NCI-H146 treated with DMSO at 0.1 percent for 48 hours (cell line): ENCODE measurements around the gene MLLT3.

Source experiments
- DNase-seq: peaks from one replicate; lab custom pipeline; 2025; ENCODE audit not compliant: unreplicated experiment; lab: John Stamatoyannopoulos, UW

MLLT3 gene

DNA sequence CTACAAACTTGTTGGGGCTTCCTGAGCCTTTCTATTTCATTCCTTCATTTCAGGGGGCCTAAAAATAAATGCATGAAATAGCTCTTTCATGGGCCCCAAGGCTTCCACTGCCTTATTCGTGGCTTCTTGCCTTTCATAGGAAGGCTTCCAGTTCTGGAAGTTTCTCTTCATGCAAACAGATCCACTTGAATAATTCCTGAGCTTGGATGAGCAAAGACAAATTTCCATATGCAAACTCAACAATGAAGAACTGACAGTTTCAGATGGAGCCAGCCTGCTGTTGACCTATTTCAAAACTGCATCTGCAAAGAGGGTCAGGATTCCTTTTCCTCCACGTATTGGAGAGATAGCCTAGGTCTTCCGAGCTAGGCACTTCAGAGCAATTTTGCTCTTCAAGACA lies 142.1 kb downstream of the MLLT3 start:
- no peak for DNase-seq

DNA sequence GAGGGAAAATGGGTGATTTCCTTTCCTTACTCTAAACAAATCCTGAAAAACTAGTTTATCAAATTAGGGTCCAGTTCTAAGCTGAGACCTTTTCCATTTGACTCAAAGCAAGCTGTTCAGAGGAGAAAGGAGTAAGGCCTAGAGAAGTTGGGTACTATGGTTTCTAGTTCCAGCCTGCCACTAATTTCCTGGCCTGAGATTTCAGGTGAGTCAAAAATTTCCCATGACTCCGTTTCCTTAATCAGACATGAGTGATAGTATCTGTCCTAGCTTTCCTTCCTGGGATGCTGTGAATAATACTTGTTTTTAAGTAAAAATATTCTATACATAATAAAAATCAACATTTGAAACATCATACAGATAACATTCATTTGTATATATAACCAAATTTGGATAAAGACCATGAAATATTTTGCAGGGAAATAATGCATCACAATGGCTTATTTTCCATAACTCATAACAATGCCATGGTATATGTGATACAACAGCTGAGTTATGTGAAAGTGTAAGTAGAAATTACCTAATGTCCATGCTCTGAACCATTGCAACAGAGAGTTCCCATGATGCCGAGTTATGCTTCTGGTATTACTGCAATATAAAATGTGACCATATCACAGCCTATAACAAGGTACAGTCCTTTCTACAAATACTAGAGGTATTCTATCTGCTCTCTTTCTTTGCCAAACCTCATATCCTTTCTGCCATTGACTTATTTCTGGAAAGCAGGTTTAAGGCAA lies 142.7 kb downstream of the MLLT3 start:
- no peak for DNase-seq

DNA sequence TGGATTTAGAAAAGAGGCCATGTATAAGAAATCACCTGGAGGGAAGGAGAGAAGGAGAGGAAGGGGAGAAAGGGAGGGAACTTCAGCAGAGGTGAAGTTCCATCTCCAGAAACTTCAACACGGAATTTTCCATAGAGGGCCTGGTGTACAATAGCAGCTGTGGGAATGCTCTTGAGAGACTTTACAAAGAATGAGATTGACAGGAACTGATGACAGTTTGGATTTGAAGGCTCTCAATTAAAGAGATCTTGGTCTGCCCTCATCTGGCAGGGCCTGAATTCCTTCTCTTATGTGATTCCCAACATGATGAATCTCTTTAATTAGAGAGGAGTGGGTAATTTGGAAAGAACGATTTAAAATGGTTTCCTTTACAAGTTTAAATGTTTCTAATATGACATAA lies 143.5 kb downstream of the MLLT3 start:
- no peak for DNase-seq

DNA sequence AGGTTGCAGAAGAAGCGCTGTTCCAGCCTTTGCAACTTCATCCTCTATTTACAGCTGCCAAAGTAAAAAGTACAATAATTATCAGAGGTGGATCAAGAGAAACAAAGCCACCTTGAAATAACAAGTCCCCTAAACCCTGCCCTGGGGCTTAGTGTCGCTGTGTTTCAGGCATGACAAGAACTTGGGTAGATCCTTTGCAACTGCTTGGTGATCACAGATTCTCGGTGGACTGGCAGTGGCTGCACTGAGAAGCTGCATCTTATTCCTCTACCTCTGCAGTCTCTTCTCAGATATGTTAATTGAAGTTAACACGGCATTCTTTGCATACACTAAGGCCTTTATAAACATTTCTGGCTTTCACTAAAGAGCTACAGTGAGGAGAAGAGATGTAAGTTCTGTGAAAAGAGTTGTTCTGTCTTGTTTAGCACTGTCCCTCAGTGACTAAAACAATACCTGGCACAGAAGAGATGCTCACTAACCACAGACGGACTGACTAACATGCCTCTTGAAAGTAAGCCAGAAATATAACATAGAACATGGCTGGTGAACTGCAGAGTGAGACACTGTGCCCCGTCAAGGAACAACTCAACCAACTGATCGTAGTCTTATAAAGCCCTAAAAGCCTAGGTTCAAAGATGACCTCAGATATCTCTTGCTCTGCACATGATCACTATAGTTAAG lies 144.2 kb downstream of the MLLT3 start:
- DNase-seq, result no peak

DNA sequence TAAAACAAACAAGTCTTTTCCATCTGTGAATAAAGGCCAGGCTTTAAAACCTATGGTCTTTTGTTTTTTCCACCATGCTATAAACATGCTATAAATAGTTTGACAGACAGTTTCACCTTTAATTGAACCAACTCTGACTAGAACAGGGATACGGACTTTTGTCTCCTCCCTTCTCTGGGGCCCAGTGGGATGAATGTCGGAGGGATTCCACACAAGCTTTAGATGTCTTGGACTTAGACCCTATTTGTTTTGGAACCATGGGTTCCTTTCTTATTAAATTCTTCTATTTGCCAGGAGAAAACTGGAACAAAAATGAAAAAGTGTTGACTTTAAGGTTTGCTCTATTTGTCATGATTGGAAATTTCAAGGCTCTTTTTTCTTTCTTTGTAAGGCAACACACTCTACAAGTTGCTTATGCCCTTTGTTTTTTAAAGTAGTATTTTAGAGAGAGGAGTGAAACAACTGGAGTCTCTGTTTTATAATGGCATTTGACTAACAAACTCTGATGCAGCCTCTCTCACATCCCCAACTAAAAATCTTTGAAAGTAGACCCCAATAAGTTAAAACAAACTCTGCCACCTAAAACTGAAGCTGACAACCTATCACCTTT lies 145.3 kb downstream of the MLLT3 start:
- DNase-seq, result no peak

DNA sequence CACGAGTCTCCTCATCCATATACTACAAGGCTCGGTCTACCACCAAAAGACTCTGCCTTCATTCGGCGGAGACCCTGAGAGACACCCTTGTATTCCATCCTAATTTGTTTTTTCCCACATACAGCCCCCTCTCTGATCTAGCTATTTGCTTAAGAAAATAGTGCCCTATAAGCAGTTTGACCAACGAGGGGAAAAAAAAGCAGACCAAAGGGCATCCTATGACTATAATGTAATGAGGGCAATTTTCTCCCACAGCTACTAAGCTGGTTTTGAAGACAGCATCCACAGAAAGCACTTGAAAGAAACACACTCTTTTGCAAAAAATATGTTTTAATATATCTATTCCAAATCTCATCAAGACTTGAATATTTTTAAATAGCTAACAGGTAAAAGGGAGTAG lies 147.8 kb downstream of the MLLT3 start:
- DNase-seq, result no peak

DNA sequence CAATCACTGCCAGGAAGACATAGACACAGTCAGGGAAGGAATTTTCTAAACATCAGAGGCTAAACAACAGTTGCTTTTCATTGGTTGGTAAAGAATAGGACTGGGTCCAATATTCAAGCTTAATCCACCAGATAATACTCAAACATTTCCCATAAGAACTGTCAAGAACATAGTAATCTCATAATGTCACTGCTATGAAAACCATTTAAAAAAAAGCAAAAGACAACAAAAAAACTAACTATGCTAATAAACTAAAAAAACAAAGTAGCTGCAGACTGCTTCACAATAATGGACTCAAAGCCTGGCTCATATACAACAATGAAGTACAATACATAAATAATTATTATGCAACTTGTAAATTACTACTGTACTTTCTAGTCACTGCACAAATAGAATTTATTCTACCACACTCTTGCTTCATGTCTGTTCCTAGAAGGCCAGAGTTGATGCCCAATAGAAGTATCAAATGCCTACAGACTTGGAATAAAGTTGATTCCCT lies 148.7 kb downstream of the MLLT3 start:
- no peak for DNase-seq

DNA sequence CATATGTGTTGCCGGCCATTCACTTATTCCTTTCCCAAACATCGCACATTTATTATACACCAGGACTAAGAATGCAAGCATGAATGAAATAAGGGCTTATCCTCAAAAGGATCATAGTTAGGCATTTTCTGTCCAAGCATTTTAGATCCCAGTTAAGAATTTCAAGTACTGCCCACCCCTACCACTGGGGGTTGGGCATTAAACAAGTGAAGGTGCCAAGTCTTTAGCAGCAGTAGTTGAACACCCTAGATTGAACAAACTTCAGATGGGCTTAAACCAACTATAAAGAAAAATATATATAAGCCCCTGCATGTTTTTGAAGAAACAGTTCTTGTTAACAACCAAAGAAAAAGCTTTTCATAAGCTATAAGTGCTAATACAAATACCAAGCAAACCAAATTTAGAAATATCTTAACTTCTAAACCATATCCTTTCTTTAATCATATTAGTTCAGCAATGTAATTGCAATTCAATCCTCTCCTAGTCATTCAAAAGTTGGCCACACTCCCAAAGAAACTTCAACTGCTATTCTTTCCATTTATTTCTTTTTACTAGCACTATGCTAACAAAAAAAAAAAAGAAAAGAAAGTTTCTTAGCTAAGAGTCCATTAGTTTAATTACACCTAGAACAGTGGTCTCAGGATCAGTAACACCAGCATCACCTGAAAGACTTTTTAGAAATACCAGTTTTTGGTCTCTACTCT lies 149.8 kb downstream of the MLLT3 start:
- no peak for DNase-seq

DNA sequence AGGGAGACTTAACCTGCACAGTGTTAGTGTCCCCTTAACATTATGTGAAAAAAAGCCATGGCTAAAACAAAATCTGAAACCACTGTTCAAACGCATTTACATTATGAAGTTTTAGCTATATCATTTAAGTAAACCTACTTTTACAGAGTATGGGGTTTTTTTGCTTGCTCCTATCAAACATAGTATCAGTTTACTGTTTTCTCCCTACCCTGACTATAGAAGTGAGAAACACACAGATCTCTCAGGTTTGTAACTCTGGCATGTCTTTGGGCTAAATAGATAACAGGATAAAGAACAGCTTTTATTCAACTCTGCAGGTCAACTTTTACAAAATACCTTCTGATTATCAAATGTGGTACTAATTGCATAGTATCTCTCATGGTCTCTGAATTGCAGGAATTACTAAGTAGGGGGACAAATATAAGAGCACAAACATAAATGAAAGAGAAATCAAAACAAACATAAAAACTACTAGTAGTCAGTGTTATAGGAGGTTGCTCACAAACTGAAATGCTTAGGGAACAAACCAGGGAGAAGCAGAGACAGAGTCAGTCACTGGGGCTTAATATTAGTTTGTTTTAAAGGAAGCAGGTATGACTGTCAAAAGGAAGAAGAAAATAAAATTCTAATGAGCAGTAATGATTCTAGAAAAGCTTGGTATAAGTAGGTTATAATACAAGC lies 155.8 kb downstream of the MLLT3 start:
- DNase-seq, result no peak

DNA sequence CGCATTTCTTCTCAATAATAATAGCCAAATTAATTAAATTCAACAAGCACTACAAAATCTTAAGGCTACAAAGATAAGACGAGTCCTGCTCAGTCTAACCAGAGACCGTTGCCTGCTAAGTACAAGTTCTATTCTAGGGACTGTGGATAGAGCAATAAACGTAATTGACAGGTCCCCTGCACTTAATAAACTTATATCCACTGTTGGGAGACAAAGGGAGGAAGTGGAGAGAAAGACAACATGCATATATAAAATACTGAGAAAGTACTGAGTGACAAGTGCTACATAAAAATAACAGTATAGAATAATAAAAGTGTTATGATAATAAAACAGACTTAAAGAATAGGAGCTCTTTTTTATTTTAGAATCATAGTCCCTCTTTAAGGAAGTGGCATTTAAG lies 158.1 kb downstream of the MLLT3 start:
- DNase-seq, result no peak

DNA sequence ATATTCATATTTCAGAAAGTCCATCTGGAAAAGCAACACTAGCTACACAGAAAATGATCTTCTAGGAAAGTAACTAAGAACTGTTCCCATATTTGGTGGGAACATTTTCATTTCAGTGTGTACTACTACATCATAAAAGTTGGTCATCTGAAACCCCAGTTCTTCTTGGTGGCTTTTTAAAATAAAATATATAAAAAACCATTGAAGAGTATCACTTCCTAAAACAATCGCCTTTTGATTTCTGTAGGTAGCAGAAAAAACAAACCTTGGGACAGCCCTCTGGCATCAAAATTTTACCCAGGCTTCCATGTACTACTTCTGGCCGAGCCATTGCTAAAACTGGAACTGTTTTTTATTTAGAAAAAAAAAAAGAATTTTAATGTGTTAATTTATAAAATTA lies 158.5 kb downstream of the MLLT3 start:
- no peak for DNase-seq

DNA sequence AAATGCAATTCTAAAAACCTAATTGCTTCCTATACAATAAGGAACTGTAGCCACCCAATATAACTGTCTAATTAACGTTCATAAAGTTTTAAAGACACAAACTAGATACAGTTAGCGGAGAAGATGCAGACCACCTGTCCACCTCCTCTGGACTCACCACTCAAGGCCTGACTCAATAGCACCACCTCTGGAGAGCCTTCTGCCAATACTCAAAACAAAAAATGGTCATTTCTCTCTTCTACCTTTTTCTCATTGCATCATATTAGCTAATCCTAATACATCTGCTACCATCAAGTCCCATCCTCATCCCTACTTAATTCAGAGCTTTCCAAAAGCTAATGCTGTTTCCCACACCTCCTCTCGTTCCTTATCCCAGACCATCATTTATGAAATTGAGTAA lies 159.9 kb downstream of the MLLT3 start:
- DNase-seq, result no peak

DNA sequence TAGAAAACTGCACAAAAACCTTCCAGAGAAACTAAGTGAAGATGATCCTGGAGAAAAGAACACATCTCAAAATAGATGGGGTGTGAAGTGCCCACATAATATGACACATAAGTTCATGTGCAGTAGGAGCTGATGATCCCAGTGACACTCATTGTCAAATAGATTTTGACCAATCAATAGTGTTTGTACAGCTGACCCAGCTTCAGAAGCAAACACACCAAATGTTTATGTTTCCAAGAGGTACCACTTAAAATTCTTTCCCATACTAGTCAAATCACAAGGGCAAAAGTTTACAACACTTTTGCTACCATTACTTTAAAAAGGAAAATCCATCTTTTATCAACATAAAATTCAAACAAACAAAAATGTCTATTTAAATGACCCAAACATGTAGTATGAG lies 175.0 kb downstream of the MLLT3 start:
- DNase-seq, result peak; percentile 79

DNA sequence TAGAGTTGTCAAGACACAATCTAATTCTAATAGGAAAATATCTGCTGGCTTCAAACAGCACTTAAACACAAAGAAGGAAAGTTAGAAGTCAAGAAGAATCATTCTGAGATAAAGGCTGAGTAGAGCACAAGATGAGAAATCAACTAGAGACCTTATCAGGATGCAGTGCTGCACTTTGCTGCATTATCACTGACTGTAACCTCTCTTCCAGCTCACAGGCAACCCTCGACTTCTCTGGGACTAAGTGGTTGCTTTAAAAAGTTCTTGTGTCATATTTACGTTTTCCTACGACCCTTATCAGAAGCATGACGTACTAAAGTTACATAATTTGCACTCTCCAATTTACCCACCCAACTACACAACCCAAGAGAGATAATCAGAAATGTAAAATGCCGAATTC lies 176.1 kb downstream of the MLLT3 start:
- no peak for DNase-seq

DNA sequence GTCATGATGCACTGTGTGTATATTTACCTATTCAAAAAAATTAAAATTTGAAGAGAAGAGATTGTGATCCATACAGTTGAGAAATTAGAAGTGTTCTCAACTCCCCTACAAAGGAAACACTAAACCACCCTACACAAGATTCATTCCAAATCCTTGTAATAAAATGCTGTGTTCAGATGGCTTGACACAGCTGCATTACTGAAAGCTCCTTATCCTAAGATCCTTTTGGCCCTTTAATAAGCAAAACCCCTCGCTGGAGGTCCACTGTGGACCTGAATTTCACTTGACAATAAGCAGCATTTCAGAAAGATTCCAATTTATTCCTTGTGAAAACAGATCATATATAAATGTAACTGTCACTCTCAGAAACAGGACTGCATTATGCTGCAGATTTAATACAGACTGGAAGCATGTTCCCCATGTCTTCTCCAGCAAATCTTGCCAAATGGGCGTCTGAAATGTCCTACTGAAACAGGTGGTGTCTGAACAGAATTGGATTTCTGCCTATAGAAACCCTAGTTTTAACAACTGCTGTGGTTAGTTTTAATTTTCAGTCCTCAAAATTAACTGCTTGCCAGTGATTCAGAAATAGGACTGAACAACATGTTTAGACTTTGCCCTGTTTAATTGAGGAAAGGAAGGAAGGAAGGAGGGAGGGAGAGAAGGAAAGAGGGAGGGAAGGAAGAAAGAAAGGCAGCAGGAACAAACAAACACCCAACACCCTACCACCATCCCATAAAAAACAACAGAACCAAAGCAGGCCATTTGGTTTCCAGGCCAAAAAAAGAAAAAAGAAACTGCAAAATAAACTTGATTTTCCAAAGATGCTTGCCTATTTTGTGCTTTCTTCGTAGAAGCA lies 179.6 kb downstream of the MLLT3 start:
- no peak for DNase-seq

DNA sequence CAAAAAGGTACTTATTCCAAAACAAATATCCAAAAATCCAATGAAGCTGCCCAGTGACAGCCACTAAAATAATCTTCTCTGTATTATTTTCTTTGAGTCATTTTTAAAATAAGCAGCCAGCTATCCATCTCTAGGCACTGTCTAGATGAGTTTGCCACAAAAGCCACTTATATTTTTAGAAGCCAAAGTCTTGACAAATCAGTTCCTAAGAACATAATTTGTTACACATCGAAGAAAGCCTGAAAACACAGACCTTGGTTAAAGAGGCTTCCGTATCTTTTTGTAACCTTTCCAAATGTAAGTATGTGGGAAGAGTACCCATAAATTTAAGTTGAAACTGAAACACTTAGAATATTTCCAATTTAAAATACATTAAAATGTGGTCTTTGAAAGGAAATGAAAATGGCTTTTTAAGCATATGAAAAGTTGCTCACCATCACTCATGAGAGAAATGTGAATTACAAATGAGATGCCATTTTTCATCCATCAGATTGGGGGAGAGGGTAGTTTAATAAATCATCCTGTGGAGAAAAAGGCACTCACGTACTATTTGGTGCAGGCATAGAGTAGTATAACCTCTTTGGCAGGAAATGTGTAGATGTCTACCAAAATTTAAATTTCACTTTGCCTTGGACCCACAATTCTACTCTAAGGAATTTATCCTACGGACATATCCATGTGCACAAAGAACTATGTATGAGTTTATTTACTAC lies 180.4 kb downstream of the MLLT3 start:
- no peak for DNase-seq

DNA sequence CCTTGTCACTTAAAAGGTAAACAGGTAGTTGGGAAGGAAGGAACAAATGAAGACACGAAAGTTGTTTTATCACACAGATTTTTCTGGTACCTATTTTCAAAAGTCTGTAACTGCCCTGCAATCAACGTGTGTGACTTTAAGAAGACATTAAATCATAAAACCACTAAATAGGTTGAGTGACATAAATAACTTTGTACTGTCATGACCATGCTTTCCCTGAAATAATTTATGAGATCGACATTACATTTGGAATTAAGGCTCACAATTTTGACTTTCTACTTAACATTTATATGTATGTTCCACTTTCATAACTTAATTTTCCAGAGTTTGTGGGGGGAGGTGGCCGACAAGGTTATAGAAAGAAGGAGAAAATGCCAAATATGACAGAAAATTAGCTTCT lies 181.1 kb downstream of the MLLT3 start:
- no peak for DNase-seq

DNA sequence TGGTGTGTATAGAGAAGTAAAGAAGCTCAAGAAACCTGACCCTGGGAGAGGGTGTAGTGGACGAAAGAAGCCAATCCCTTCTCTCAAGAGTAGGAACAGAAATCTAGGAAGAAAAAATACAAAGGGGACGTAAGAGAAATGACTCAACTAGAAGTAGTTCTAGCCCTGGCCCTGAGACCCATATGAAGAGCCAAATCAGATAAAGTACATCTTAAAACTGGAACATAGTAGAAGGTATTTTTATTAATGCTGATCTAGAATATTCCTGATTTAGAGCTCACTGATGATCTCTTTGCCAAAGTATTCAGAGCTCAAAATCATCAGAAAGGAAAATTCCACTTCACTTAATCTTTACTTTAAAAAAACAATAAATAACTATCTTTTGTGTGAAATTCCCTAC lies 184.8 kb downstream of the MLLT3 start:
- no peak for DNase-seq

DNA sequence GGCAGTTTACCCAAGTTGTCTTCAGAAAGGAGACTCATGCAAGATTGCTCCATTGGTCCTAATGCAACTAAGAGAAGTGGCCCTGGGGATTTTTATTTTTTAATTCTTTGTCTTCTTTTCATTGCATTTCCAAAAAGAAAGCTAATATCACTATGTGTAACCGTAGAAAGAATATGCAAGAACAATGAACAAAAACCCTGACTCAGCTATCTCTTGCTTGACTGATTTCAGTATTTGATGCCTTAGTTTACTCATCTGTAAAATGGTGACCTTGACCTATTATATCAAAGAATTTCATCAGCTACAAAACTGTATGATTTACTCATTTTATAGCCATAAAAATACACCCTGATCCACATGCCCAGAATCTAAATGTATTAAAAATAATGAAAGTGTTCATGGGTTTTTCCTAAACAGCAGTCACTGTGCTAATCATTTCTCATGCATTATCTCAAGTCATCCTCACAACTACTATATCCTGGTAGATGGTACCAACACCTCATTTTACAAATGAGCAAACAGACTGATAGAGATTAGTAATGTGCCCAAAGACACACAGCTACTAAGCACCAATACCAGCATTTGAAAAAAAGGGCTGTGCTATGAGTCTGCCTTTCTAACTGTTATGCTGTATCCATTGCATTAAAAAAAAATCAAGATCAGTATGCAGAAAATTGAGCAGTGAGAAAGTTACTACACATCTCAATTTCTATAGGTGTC lies 185.7 kb downstream of the MLLT3 start:
- DNase-seq, result no peak
